OCI-M2 (cell line): Measurements from ENCODE around the gene UACA.
"Not testable (repeated sequence)": the region's sequence is repeated elsewhere in the genome, so short reads cannot be mapped to it uniquely, and the experiment has no call there.

Source experiments
- DNase-seq: peaks from one replicate; lab custom pipeline; 2025; ENCODE audit not compliant: unreplicated experiment; lab: John Stamatoyannopoulos, UW

Gene UACA

GRCh38 chr15:70763120-70763949, at the start of gene UACA:
Gene UACA (minus strand): TSS chr15:70763558. CDS start chr15:70763407, 151 bp downstream.
- peak; percentile 42 for DNase-seq

- no peak for DNase-seq
These were observed 49.5 kb upstream of the UACA start for GRCh38 chr15:70812827-70813364.

- no peak for DNase-seq
These were observed 47.7 kb upstream of the UACA start for GRCh38 chr15:70810916-70811578.

GRCh38 chr15:70806992-70807712, 43.8 kb upstream of the UACA start:
- DNase-seq = no peak

- DNase-seq = not testable (repeated sequence)
These were observed 41.0 kb upstream of the UACA start for GRCh38 chr15:70804388-70804787.

- no peak for DNase-seq
These were observed 39.3 kb upstream of the UACA start for GRCh38 chr15:70802629-70803028.

GRCh38 chr15:70801109-70801508, 37.8 kb upstream of the UACA start:
- no peak for DNase-seq

- no peak for DNase-seq
These were observed 36.5 kb upstream of the UACA start for GRCh38 chr15:70799667-70800450.

GRCh38 chr15:70797464-70797863, 34.1 kb upstream of the UACA start:
- DNase-seq = no peak

- no peak for DNase-seq
These were observed 33.4 kb upstream of the UACA start for GRCh38 chr15:70796516-70797310.

- DNase-seq = no peak
These were observed 31.9 kb upstream of the UACA start for GRCh38 chr15:70795311-70795665.

- no peak for DNase-seq
These were observed 31.4 kb upstream of the UACA start for GRCh38 chr15:70794596-70795310.

GRCh38 chr15:70793694-70794093, 30.3 kb upstream of the UACA start:
- DNase-seq = no peak

GRCh38 chr15:70792171-70792573, 28.8 kb upstream of the UACA start:
- no peak for DNase-seq

- no peak for DNase-seq
These were observed 27.9 kb upstream of the UACA start for GRCh38 chr15:70791259-70791658.

GRCh38 chr15:70789213-70789612, 25.9 kb upstream of the UACA start:
- no peak for DNase-seq

- no peak for DNase-seq
These were observed 25.0 kb upstream of the UACA start for GRCh38 chr15:70788114-70789049.

GRCh38 chr15:70786996-70787395, 23.6 kb upstream of the UACA start:
- no peak for DNase-seq
